Kidney (tissue), 14 donors: ENCODE measurements around the gene EPS8L2. TPM values are rescaled to one million over a fixed set of nuclear protein-coding genes. Genes with fewer than 3 reads are reported as not detected.

Experiments
- DNase-seq, 5 donors: peaks; one replicate each; pipeline ENCODE4 v3.0.0-alpha.2; 2013 to 2020
- FAIRE-seq: peaks from 2 replicates; lab custom pipeline; 2012; peaks lifted over from hg19 to GRCh38; lab: Jason Lieb, UNC
- H3K27ac ChIP-seq, 2 donors: one replicate each; pipeline ENCODE4 v1.7.0; 2013; ENCODE audit warnings: low read depth in 2 of 2, low read length in 2 of 2, inconsistent platforms in 1 of 2
- H3K27me3 ChIP-seq: one replicate; pipeline ENCODE4 v1.7.1; 2013; ENCODE audit warnings: low read length, inconsistent platforms; ENCODE audit not compliant: control insufficient read depth, insufficient read depth
- H3K36me3 ChIP-seq, 3 donors: one replicate each; pipeline versions ENCODE4 v1.7.0 to v1.7.1; 2013; ENCODE audit warnings: low read length in 3 of 3, control low read depth in 1 of 3, inconsistent platforms in 1 of 3; ENCODE audit not compliant: insufficient read depth in 3 of 3, control insufficient read depth in 2 of 3
- H3K4me1 ChIP-seq, 3 donors: one replicate each; pipeline versions ENCODE4 v1.7.0 to v1.7.1; 2013; ENCODE audit warnings: low read length in 3 of 3, inconsistent platforms in 1 of 3, low read depth in 1 of 3; ENCODE audit not compliant: control insufficient read depth in 2 of 3, insufficient read depth in 2 of 3
- H3K4me3 ChIP-seq, 3 donors: one replicate each; pipeline versions ENCODE4 v1.7.0 to v1.8.1; 2013; ENCODE audit warnings: low read length in 3 of 3, control low read depth in 1 of 3, inconsistent platforms in 1 of 3
- H3K9ac ChIP-seq, 3 donors: one replicate each; pipeline versions ENCODE4 v1.7.0 to v1.7.1; 2013; ENCODE audit warnings: low read length in 3 of 3, control low read depth in 1 of 3, inconsistent platforms in 1 of 3
- H3K9me3 ChIP-seq, 3 donors: one replicate each; pipeline versions ENCODE4 v1.7.0 to v1.7.1; 2013; ENCODE audit warnings: low read length in 3 of 3, control low read depth in 1 of 3, inconsistent platforms in 1 of 3; ENCODE audit not compliant: control insufficient read depth in 2 of 3, insufficient read depth in 1 of 3
- CTCF ChIP-seq: IDR thresholded peaks from 3 replicates; pipeline ENCODE4 v1.5.1; 2012; ENCODE audit warnings: mild to moderate bottlenecking, moderate library complexity, borderline replicate concordance; ENCODE audit not compliant: insufficient read depth; ENCODE audit errors: extremely low read depth
- intact Hi-C: fragments of 100-400 bp; cut with DNase I; formaldehyde crosslinking; loops from one replicate; pipeline ENCODE4 v1.11.1; 2022
- polyA plus RNA-seq: library from polyadenylated mRNA; stranded (reverse); fragments of 350-450 nt; fragmentation: Illumina TruSeq; extraction: RNeasy Lipid Tissue Mini Kit (QIAGEN cat#74804); gene quantifications from one replicate; pipeline ENCODE4 v1.2.3, GENCODE V29; 2014; ENCODE audit warnings: low read depth, low replicate concordance; ENCODE audit not compliant: insufficient read depth
- total RNA-seq: library from RNA; stranded (reverse); fragmentation: NEBNext Ultra II Directional; extraction: Animal tissue kit (Norgen Biotek cat#: 25700); gene quantifications from one replicate; pipeline ENCODE4 v1.2.1, GENCODE V29; 2021
- donor health status: control.
- donor health status: control.
- donor health status: control.
- donor health status: control.
- donor health status: control.
- donor health status: DM: yes; HTN: yes; CAD: no.
- donor health status: Normal renal cell carcinoma (clear cell type).

EPS8L2 gene
- total and polyA plus RNA-seq, 2 donors from 2014 or later: 199 to 287 TPM

GRCh38 chr11:701741-702461, 4.1 kb upstream of the EPS8L2 start:
- Histone ChIP-seq H3K4me3 (no peak overlapping the region), H3K27me3 (no peaks in the 10 kb centered on the region), H3K27ac (no peak overlapping the region), H3K4me1 (peaks cover 0 to 34% (median 17%) of the 10 kb centered on the region in 3 donors), H3K9me3 (no peaks in the 10 kb centered on the region), H3K9ac (no peak overlapping the region), H3K36me3 (peaks cover 0 to 2% (median 0%) of the 10 kb centered on the region in 3 donors)
- TF ChIP-seq CTCF: no peak
- intact Hi-C loops: no loop called here
- DNase-seq: no peak
- FAIRE-seq: no peak

DNA sequence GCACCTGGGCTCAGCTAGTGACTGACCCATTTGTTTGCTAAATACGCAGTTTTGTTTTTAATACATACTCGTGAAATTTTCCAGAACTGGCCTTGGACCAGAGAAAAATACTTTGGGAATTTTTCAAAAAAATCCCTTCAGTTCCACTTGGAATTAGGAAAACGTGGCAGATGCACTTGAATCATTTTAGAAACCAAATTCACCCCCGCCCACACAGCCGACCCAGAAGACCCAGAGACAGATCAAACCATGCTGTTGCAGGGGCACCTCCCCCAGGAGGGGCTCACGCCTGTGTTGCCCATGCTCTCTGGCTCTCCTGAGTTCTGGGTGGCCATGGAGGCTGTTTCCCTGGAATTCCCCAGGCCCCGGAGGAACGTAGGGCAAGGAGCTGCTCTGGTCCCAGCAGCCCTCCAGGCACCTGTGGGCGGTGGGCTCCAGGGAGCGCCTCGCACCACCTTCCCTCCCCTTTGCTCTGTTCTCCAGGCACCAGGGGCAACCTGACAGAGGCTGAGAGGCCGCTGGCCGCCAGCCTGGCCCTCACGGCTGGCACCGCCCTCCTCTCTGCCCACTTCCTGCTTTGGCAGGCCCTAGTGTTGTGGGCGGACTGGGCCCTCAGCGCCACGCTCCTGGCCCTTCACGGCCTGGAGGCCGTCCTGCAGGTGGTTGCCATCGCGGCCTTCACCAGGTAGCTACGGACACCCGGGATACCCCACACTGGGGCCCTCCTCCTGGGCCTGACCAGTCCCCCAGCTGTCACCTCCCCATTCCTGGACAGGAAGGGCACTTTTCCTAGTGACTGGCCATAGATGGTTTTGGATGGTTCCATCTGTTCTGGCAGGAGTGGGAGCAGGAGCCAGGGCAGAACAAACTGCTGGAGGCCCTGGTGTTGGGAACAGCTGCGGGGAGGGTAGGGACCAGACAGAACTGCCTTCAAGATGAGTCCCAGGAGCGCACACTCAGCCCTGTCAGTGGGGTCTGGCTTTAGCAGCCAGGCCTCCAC, 3.3 kb upstream of the EPS8L2 start:
- H3K9ac ChIP-seq: peak overlapping the region in 1 of 3 donors; percentile 46
- FAIRE-seq (no peak), DNase-seq (peak in 1 of 5 donors; percentile 89)
- peaks cover 0 to 35% (median 16%) of the 10 kb centered on the region in 3 donors for H3K4me1 ChIP-seq
- no peak overlapping the region for H3K4me3 ChIP-seq
- TF ChIP-seq CTCF: no peak
- peaks cover 0 to 2% (median 0%) of the 10 kb centered on the region in 3 donors for H3K36me3 ChIP-seq
- intact Hi-C loops: no loop called here
- H3K9me3 ChIP-seq: no peaks in the 10 kb centered on the region
- no peaks in the 10 kb centered on the region for H3K27me3 ChIP-seq
- peak overlapping the region; percentile 44 to 61 for H3K27ac ChIP-seq

DNA sequence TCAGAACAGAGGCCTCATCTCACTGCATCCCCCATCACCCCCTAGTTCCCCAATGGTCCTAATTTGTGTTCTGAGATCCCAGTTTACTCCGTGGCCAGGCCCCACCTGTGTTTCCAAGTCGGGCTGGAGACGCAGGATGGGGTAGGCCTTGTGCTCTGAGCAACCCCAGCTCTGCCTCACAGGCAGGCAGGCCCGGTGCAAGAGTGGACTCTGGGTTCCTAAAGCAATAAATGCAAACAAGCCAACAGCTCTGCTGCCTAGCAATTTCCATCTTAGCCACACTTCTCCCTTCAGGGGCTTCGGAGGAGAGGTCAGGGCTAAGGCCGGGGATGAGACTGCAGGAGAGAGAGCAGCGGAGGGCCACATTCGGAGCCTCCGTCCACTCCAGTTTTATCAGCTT, 2.5 kb upstream of the EPS8L2 start:
- DNase-seq: no peak
- peaks cover 0 to 2% (median 0%) of the 10 kb centered on the region in 3 donors for H3K36me3 ChIP-seq
- H3K9me3 ChIP-seq: no peaks in the 10 kb centered on the region
- intact Hi-C loops: no loop called here
- peaks cover 0 to 41% (median 20%) of the 10 kb centered on the region in 3 donors for H3K4me1 ChIP-seq
- no peaks in the 10 kb centered on the region for H3K27me3 ChIP-seq
- no peak for TF ChIP-seq CTCF
- H3K4me3 ChIP-seq: no peak overlapping the region
- H3K27ac ChIP-seq: peak overlapping the region; percentile 44 to 61
- peak overlapping the region in 1 of 3 donors; percentile 17 for H3K9ac ChIP-seq
- no peak for FAIRE-seq
